Measurements from ENCODE around the gene BCL2L2.

GRCh38 chr14:23299986-23300686, 6.5 kb upstream of the BCL2L2 start:
- TF ChIP-seq CTCF (IDR thresholded peaks at IDR 0.05) (peak in 1 of 4 experiments; percentile 2), POLR2A (IDR thresholded peaks at IDR 0.05) (no peak)

Data from uterus (tissue), 2 donors.